GM19467 (cell line): Measurements from ENCODE around the gene RAB6C.
"Not testable (repeated sequence)": the region's sequence is repeated elsewhere in the genome, so short reads cannot be mapped to it uniquely, and the experiment has no call there.

Source experiments
- ATAC-seq: cut with Tn5 transposase; IDR thresholded peaks from one replicate; pipeline ENCODE4 v1.9.1; 2021; ENCODE audit warnings: mild to moderate bottlenecking, moderate library complexity; ENCODE audit not compliant: unreplicated experiment

Gene RAB6C

DNA sequence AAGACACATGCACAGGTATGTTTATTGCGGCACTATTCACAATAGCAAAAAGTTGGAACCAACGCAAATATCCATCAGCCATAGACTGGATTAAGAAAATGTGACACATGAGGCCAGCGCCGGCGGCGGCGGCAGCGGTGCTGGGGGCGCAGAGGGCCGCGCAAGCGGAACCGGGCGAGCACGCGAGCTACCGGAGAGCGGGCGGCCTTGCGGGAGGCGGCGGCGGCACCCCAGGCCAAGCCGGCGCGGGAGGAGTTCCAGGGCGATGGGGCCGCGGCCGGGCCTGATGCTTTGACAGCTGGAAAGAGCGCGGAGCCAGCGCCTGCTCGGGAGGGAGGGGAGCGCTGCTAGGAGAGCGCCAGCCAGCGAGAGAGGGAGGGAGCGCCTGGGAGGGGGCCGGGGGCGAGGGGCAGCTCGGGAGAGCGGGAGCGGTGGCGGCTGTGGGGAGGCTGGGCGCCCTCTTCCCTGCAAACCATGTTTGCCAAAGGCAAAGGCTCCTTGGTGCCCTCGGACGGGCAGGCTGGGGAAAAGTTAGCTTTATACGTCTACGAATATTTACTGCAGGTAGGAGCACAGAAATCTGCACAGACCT is 13.0 kb downstream of the RAB6C start:
- not testable (repeated sequence) for ATAC-seq

GRCh38 chr2:129993151-129993550 is 13.7 kb downstream of the RAB6C start:
- not testable (repeated sequence) for ATAC-seq

DNA sequence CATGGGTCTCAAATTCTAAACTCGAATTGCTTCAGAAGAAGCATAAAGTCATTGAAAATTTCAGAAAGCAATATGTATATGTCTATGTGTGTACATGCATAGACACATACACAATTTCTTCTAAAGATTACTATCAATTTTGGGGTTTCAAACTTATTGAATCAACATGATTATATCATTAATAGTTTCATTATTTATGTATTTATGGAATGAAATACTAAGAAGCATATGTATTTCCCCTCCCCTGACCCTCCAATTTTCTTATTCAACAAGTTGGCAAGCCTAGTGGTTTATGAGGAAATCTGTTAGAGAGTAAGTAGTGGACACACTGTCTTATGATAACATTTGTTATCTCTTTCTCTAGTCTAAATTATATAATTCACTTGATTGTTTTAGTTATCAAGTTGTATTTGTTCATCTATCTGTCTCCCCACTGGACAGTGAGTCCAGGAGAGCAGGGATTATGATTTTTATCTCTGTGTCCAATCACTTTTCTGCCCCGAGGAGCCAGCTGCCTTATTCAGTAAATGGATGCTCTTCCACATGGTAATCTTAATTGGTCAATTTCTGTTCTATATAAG is 17.3 kb downstream of the RAB6C start:
- ATAC-seq = not testable (repeated sequence)

DNA sequence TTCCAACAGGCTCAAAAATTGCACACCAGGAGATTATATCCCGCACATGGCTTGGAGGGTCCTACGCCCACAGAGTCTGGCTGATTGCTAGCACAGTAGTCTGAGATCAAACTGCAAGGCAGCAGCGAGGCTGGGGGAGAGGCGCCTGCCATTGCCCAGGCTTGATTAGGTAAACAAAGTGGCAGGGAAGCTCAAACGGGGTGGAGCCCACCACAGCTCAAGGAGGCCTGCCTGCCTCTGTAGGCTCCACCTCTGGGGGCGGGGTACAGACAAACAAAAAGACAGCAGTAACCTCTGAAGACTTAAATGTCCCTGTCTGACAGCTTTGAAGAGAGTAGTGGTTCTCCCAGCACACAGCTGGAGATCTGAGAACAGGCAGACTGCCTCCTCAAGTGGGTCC is 19.3 kb downstream of the RAB6C start:
- not testable (repeated sequence) for ATAC-seq

GRCh38 chr2:130005862-130006261 is 26.4 kb downstream of the RAB6C start:
- ATAC-seq = not testable (repeated sequence)

DNA sequence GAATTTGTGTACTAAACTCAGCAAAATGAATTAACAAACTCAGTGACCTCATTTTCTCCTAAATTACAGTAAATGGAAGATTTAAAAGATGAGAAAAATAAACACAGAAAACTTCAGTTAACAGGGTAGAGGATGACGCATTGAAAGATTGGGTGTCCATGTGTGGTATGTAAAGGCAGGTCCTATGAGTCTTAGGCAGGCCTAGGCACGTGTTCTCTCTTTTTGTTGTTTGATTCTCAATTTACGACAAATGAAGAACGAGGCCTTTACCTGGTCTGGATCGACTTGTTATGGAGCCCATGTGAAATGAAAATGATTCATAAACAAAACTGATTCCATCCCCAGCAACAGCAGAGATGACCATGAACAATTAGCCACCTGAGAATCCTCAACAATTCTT is 37.2 kb downstream of the RAB6C start:
- not testable (repeated sequence) for ATAC-seq

- ATAC-seq = no peak
Measured at GRCh38 chr2:130019402-130019801, 39.9 kb downstream of the RAB6C start.

- not testable (repeated sequence) for ATAC-seq
Measured at GRCh38 chr2:130020069-130020468, 40.6 kb downstream of the RAB6C start.

- not testable (repeated sequence) for ATAC-seq
Measured at GRCh38 chr2:130025931-130026330, 46.5 kb downstream of the RAB6C start.
